ENCODE results near the gene PPP2R5C.

DNA sequence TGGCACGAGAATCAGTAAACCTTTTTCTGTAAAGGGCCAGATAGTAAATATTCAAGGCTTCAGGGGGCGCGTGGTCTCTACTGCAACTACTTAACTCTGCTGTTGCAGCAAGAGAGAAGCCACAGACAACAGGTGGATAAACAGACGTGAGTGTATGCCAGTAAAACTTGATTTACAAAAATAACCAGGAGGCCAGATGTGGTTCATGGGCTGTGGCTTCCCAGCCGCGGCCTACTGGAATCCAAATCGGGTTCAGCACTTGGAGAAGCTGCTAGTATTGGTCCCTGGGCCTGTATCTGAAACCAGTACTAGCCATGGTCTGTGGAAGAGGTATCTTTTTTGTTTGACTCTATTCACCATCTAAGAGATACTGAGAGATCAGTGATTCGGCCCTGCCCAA is 13.3 kb downstream of the PPP2R5C start:
- TF ChIP-seq YY1 (IDR thresholded peaks at IDR 0.05; ENCODE audit: low read depth) (no peak), FOXM1 (IDR thresholded peaks at IDR 0.05; ENCODE audit: borderline replicate concordance, low read depth) (no peak)
